GM23338 (cell line): ENCODE data around the gene VPS37B. TPM values are rescaled to one million over a fixed set of nuclear protein-coding genes. Genes with fewer than 3 reads are reported as not detected.

ENCODE experiments used
- ATAC-seq: fragments of 200-7000 bp; cut with Tn5 transposase; 3 replicates; pipeline ENCODE4 v1.9.1; 2020
- DNase-seq: peaks from one replicate; pipeline ENCODE4 v3.0.0-alpha.2; 2015; ENCODE audit warnings: low spot score
- H2AFZ ChIP-seq: fragments of 200-600 bp; sonication (generic); 2 replicates; pipeline ENCODE4 v1.8.0; 2016; ENCODE audit warnings: antibody characterized with exemption, mild to moderate bottlenecking, moderate library complexity
- H3F3A ChIP-seq: fragments of 200-600 bp; sonication (generic); replicated peaks from 2 replicates; pipeline ENCODE4 v1.8.0; 2017; ENCODE audit warnings: antibody characterized with exemption, mixed run types, low read depth
- H3K27ac ChIP-seq: fragments of 200-600 bp; sonication (generic); 2 replicates; pipeline ENCODE4 v1.6.1; 2016; ENCODE audit warnings: low read depth
- H3K27me3 ChIP-seq: fragments of 200-600 bp; sonication (generic); 2 replicates; pipeline ENCODE4 v1.8.0; 2016; ENCODE audit warnings: mild to moderate bottlenecking, mixed run types, moderate library complexity; ENCODE audit not compliant: insufficient read depth
- H3K36me3 ChIP-seq: fragments of 200-600 bp; sonication (generic); 2 replicates; pipeline ENCODE4 v1.8.0; 2016; ENCODE audit warnings: mild to moderate bottlenecking; ENCODE audit not compliant: insufficient read depth
- H3K4me1 ChIP-seq: fragments of 200-600 bp; sonication (generic); 2 replicates; pipeline ENCODE4 v1.8.0; 2016; ENCODE audit warnings: mild to moderate bottlenecking, moderate library complexity; ENCODE audit not compliant: insufficient read depth
- H3K4me2 ChIP-seq: fragments of 200-600 bp; sonication (generic); 2 replicates; pipeline ENCODE4 v1.7.1; 2017; ENCODE audit warnings: mixed run types
- H3K4me3 ChIP-seq: fragments of 200-600 bp; sonication (generic); 2 replicates; pipeline ENCODE4 v1.6.1; 2016; ENCODE audit warnings: mixed run types
- H3K79me2 ChIP-seq: fragments of 200-600 bp; sonication (generic); replicated peaks from 2 replicates; pipeline ENCODE4 v1.8.0; 2017; ENCODE audit warnings: mild to moderate bottlenecking; ENCODE audit not compliant: insufficient read depth
- H3K9me2 ChIP-seq: fragments of 200-600 bp; sonication (generic); 2 replicates; pipeline ENCODE4 v1.8.0; 2017; ENCODE audit not compliant: insufficient read depth
- H4K20me1 ChIP-seq: fragments of 200-600 bp; sonication (generic); replicated peaks from 2 replicates; pipeline ENCODE4 v1.8.0; 2017; ENCODE audit warnings: mild to moderate bottlenecking; ENCODE audit not compliant: insufficient read depth
- H3K27ac Mint-ChIP-seq: 2 replicates; pipeline ENCODE4 v1.8.0; 2020; ENCODE audit warnings: inconsistent platforms, mild to moderate bottlenecking, moderate library complexity, mixed read lengths
- H3K27me3 Mint-ChIP-seq: 3 replicates; pipeline ENCODE4 v1.8.0; 2022; ENCODE audit warnings: low read depth, mild to moderate bottlenecking, moderate library complexity, mixed read lengths, inconsistent platforms; ENCODE audit not compliant: insufficient read depth, poor library complexity
- H3K36me3 Mint-ChIP-seq: 3 replicates; pipeline ENCODE4 v1.8.0; 2021; ENCODE audit warnings: low read depth, mild to moderate bottlenecking, inconsistent platforms, moderate library complexity, mixed read lengths
- H3K4me1 Mint-ChIP-seq: 3 replicates; pipeline ENCODE4 v1.8.0; 2020; ENCODE audit warnings: mild to moderate bottlenecking, inconsistent platforms, mixed read lengths
- H3K4me3 Mint-ChIP-seq: 3 replicates; pipeline ENCODE4 v1.8.0; 2021; ENCODE audit warnings: moderate library complexity, mild to moderate bottlenecking, inconsistent platforms, mixed read lengths
- H3K9me3 Mint-ChIP-seq: 3 replicates; pipeline ENCODE4 v1.8.0; 2020; ENCODE audit warnings: moderate library complexity, mild to moderate bottlenecking, inconsistent platforms, mixed read lengths
- CREB1 ChIP-seq: fragments of 250-450 bp; sonication (Bioruptor Pico); IDR thresholded peaks from 2 replicates; pipeline ENCODE4 v1.5.0; 2020; ENCODE audit warnings: low read depth, mild to moderate bottlenecking, moderate library complexity
- ETS1 ChIP-seq: IDR thresholded peaks from 2 replicates; pipeline ENCODE4 v1.6.1; 2016; ENCODE audit warnings: antibody characterized with exemption
- EZH2 ChIP-seq: fragments of 200-600 bp; sonication (generic); IDR thresholded peaks from one replicate; pipeline ENCODE4 v1.8.0; 2017; ENCODE audit warnings: antibody characterized with exemption, mild to moderate bottlenecking, low read depth; ENCODE audit not compliant: unreplicated experiment
- EZH2phosphoT487 ChIP-seq: fragments of 200-600 bp; sonication (generic); IDR thresholded peaks from one replicate; pipeline ENCODE4 v1.8.1; 2018; ENCODE audit warnings: antibody characterized with exemption; ENCODE audit not compliant: unreplicated experiment
- JUNB ChIP-seq: IDR thresholded peaks from one replicate; pipeline ENCODE4 v1.6.1; 2016; ENCODE audit warnings: antibody characterized with exemption; ENCODE audit not compliant: unreplicated experiment
- NANOG ChIP-seq: IDR thresholded peaks from 2 replicates; pipeline ENCODE4 v1.6.1; 2016; ENCODE audit warnings: antibody characterized with exemption, borderline replicate concordance
- POLR2AphosphoS5 ChIP-seq: IDR thresholded peaks from 2 replicates; pipeline ENCODE4 v1.6.1; 2016; ENCODE audit warnings: antibody characterized with exemption, low read depth
- REST ChIP-seq: IDR thresholded peaks from one replicate; pipeline ENCODE4 v1.6.1; 2018; ENCODE audit warnings: antibody characterized with exemption; ENCODE audit not compliant: unreplicated experiment
- STAT1 ChIP-seq: IDR thresholded peaks from one replicate; pipeline ENCODE4 v1.6.1; 2016; ENCODE audit warnings: antibody characterized with exemption; ENCODE audit not compliant: unreplicated experiment
- ZNF114 ChIP-seq: fragments of 250-450 bp; sonication (Bioruptor Pico); IDR thresholded peaks from 2 replicates; pipeline ENCODE4 v1.5.0; 2020; ENCODE audit warnings: mild to moderate bottlenecking, moderate library complexity
- ZNF331 ChIP-seq: fragments of 250-450 bp; sonication (Bioruptor Pico); IDR thresholded peaks from 2 replicates; pipeline ENCODE4 v1.5.0; 2020; ENCODE audit warnings: low read depth, mild to moderate bottlenecking, moderate library complexity
- ZNF462 ChIP-seq: fragments of 250-450 bp; sonication (Bioruptor Pico); IDR thresholded peaks from 2 replicates; pipeline ENCODE4 v1.5.0; 2020; ENCODE audit warnings: mild to moderate bottlenecking, moderate library complexity
- polyA plus RNA-seq: library from polyadenylated mRNA; unstranded; fragments of >200 nt; fragmentation: Nextera tagmentation; extraction: Ambion mirVana; gene quantifications from 2 replicates; pipeline ENCODE4 v1.2.1, GENCODE V29; 2016
- total RNA-seq: library from RNA; depleted of rRNA; stranded (reverse); fragments of >200 nt; shearing (Covaris generic); gene quantifications from 2 replicates; pipeline ENCODE4 v1.2.3, GENCODE V29; 2014
- TF ChIP-seq, protein P1 (sequence below), 2 experiments: fragments of 200-600 bp in 1 of 2; sonication (generic) in 1 of 2; conservative IDR thresholded peaks; 2 replicates each; pipeline versions ENCODE4 v1.5.1 to v1.6.1; 2016 to 2017; ENCODE audit warnings: antibody characterized with exemption in 2 of 2, low read depth in 2 of 2, mild to moderate bottlenecking in 2 of 2, moderate library complexity in 1 of 2

VPS37B gene
- total and polyA plus RNA-seq, 2 experiments from 2014 or later, result 6.7 to 10.9 TPM

DNA sequence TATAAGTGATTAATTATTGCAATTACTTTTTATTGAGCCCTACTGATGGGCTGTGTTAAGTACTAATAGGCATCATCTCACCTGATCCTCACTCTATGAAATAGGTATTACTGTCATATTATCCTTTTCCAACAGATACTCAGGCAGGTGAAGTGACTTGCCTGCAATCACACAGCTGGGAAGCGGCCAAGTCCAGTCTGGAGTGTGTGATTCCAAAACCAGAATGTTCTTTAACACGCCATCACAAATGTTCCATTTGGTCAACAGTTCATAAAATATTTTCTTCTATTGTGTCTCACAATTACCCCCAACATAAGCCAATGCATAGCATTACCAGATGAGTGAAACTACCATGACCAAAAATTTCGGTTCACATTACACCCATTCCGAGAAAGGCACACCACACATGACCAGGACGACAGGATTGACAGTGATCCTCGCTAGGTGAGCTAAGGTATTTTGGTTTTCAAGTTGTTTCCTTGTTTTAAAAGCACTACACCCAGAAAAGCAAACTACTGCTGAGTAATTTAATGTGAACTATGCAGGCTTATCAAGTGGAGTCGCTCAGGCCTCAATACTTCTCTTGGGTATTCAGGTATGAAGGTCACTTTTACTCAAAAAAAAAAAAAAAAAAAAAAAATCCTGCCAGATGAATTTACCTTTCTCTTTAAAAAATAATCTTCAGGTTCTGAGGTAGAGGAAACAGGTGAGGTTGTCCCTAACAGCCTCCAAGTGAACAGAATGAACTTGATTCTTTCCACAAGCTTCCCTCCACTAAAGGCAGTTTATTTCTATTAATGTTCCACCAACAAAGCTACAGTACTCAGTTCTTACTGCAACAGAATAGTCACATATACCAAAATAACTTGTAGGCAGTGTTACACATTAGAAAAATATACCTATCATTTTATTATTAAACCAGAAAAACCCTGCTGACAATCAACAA lies 2.4 kb downstream of the VPS37B start:
- Mint-ChIP-seq H3K9me3 (peaks cover 9% of the 10 kb centered on the region; the same call in 2 of the 3 replicates), H3K4me3 (peak overlapping the region; percentile 9; the same call in 1 of the 3 replicates), H3K4me1 (peaks cover 52% of the 10 kb centered on the region), H3K36me3 (no peaks in the 10 kb centered on the region), H3K27ac (no peak overlapping the region), H3K27me3 (peaks cover 40% of the 10 kb centered on the region)
- no peaks in the 10 kb centered on the region for H3K36me3 ChIP-seq
- ATAC-seq (no peak), DNase-seq (no peak)
- peaks cover 48% of the 10 kb centered on the region for H3K79me2 ChIP-seq
- H3K4me2 ChIP-seq, result peak overlapping the region; percentile 92; the same call in 1 of the 2 replicates
- H3K27ac ChIP-seq, result no peak overlapping the region
- H3K4me3 ChIP-seq, result no peak overlapping the region
- H3K27me3 ChIP-seq, result peaks cover 43% of the 10 kb centered on the region
- H3K4me1 ChIP-seq, result peaks cover 41% of the 10 kb centered on the region
- no peaks in the 10 kb centered on the region for H3K9me2 ChIP-seq
- H4K20me1 ChIP-seq, result peaks cover 4% of the 10 kb centered on the region
- peaks cover 15% of the 10 kb centered on the region for H3F3A ChIP-seq
- H2AFZ ChIP-seq, result no peak overlapping the region
- TF ChIP-seq NANOG (no peak), EZH2 (no peak), ETS1 (no peak), JUNB (no peak), ZNF462 (CRISPR knock-in tag) (no peak), ZNF114 (no peak), REST (no peak), STAT1 (no peak), POLR2AphosphoS5 (no peak), EZH2phosphoT487 (no peak), CREB1 (no peak), ZNF331 (no peak)
- TF ChIP-seq, protein P1, sequence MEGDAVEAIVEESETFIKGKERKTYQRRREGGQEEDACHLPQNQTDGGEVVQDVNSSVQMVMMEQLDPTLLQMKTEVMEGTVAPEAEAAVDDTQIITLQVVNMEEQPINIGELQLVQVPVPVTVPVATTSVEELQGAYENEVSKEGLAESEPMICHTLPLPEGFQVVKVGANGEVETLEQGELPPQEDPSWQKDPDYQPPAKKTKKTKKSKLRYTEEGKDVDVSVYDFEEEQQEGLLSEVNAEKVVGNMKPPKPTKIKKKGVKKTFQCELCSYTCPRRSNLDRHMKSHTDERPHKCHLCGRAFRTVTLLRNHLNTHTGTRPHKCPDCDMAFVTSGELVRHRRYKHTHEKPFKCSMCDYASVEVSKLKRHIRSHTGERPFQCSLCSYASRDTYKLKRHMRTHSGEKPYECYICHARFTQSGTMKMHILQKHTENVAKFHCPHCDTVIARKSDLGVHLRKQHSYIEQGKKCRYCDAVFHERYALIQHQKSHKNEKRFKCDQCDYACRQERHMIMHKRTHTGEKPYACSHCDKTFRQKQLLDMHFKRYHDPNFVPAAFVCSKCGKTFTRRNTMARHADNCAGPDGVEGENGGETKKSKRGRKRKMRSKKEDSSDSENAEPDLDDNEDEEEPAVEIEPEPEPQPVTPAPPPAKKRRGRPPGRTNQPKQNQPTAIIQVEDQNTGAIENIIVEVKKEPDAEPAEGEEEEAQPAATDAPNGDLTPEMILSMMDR (conservative IDR thresholded peaks at IDR 0.05; ENCODE audit: low read depth in 2 of 2), result no peak
